AG10803 (cell line): Measurements from ENCODE around the gene LRRIQ1.
A peak's percentile ranks its signal among the peaks of the same experiment; 100 is the strongest.

Experiments used
- DNase-seq: peaks from one replicate; pipeline ENCODE4 v3.0.0; 2010; ENCODE audit warnings: low read depth
- H3K4me3 ChIP-seq: 2 replicates; pipeline ENCODE4 v1.5.1; 2011; ENCODE audit warnings: mild to moderate bottlenecking, low read length, control low read depth
- TF ChIP-seq, protein P1 (sequence below): conservative IDR thresholded peaks from 2 replicates; pipeline ENCODE4 v1.5.1; 2011; ENCODE audit warnings: mild to moderate bottlenecking, low read length, control low read depth, inconsistent platforms

The LRRIQ1 gene

DNA sequence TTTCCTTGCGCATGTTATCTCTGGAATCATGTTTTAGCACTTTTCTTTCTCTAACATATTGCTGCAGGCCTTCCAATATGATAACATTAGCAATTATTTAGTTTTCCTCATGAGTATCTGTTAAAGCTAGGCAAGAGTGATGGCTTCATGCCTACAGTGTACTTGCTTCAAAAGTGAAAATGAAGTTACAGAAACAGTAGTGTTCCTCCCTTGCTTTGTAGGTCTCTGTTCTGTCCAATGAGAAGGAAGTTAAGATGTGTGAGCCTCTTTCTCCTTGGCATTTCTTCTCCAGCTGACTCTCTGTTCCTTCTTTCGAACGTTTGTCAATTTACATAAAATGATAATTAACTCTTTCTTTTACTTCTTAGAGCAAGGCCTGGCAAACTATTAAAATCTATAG lies 22.2 kb downstream of the LRRIQ1 start:
- H3K4me3 ChIP-seq: no peak overlapping the region
- TF ChIP-seq, protein P1, sequence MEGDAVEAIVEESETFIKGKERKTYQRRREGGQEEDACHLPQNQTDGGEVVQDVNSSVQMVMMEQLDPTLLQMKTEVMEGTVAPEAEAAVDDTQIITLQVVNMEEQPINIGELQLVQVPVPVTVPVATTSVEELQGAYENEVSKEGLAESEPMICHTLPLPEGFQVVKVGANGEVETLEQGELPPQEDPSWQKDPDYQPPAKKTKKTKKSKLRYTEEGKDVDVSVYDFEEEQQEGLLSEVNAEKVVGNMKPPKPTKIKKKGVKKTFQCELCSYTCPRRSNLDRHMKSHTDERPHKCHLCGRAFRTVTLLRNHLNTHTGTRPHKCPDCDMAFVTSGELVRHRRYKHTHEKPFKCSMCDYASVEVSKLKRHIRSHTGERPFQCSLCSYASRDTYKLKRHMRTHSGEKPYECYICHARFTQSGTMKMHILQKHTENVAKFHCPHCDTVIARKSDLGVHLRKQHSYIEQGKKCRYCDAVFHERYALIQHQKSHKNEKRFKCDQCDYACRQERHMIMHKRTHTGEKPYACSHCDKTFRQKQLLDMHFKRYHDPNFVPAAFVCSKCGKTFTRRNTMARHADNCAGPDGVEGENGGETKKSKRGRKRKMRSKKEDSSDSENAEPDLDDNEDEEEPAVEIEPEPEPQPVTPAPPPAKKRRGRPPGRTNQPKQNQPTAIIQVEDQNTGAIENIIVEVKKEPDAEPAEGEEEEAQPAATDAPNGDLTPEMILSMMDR: no peak
- no peak for DNase-seq

DNA sequence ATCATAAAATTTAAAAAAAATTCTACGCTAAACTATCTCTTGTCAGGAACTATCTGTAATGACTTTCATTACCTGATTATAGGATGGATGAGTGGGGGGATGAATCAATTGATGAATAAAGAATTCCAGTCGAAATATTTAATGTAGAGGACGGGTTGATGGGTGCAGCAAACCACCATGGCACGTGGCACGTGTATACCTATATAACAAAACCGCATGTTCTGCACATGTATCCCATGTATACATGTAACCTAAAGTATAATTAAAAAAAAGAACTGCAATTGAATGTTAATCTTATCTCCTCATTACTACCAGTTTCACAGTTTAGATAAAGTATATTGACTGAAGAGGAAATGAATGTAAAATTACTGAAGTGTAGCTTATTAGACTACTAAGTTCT lies 23.4 kb downstream of the LRRIQ1 start:
- no peak for DNase-seq
- H3K4me3 ChIP-seq: no peak overlapping the region
- TF ChIP-seq, protein P1: no peak

DNA sequence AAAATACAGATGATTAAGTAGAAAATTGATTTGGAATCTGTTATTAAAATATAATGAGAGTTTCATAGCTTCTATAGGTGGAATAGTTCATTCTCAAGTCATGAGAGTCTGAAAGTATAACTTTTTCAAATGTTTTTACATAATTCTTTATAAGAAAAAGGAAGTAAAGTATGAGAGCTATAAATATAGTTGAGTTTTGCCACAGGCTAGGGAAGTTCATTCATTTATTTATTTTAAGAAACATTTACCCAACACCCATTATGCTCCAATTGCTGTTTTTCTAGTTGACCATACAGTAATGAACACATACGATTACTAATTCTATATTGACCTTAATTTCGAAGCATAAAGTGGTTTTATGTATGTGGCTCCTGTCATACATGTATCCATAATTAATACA lies 24.8 kb downstream of the LRRIQ1 start:
- DNase-seq: no peak
- TF ChIP-seq, protein P1: no peak
- H3K4me3 ChIP-seq: no peak overlapping the region

DNA sequence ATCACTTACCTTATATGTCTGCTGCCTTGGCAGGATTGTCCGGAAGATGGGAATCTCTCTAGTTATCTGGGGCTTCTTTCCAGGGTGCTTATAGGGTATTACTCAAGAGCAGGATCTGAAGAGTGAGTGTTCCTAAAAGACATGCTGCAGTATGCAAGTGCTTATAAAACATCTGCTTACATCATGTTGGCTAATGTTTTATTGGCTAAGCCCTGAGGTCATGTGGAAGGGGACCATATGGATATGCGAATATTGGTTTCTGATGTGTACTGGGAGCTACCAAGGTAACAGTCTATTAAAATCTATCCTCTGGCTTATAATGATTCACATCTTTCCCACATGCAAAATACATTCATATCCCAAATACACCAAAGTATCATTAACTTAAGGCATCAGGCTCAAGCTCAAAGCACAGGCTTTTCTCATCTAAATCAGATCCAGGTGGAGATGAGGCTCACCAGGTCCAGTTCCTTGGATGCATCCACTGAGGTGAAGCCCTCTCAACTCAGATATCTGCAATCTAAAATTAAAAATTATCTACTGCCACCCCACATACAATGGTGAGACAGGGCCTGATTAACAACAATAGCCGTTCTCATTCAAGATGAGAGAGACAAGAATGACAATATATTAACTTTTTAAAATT lies 29.8 kb downstream of the LRRIQ1 start:
- DNase-seq: peak; percentile 9
- no peak overlapping the region for H3K4me3 ChIP-seq
- TF ChIP-seq, protein P1: no peak

DNA sequence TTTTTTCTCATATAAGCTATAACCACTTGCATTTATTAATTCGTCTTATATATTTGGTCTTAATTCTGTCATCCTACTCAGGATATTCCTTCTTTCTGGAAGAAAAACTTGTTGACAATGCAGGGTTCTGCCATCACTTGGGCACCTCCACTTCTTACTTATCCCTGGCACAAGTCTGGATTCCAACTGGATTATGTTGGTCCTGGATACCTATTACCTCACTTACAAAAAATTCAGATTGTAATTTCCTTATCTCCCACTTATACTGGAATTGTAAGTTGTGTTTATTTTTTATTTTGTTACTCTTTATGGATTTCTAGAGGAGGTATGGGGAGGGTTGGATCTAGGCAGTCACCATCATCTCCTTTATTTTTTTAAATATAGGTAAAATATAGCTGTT lies 36.7 kb downstream of the LRRIQ1 start:
- no peak overlapping the region for H3K4me3 ChIP-seq
- TF ChIP-seq, protein P1: no peak
- no peak for DNase-seq

DNA sequence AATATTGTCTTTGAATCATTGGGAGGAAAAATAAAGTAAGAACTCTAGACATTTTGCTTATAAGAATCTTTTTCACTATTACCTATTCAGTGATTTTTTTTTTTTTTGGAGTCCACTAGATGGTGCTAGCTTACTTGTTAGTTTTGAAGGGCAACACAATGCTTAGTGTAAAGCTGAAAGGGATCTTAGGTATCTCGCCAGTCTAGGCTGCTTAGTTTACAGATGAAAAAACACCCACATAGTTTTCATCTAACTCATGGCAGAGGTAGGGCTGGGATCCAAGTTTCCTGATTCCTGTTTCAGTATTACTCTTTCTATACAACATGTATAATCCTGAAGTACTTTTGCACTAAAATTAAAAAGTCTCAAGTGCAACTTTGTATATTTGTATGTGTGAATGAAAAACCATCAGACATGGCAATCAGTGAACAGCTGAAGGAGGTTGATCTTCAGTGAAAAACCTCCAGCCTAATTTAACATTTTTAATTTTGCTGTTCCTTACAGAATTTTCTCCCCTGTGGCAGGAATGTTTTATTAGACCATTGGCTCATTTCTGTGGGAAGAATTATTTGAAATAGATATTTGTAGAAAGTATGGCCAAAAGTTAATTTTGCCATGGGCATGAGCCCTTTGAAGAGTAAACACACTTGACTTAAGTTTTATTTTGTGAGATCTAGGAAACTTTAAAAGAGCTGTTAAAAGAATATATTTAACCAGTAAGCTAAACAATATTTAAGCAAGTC lies 40.7 kb downstream of the LRRIQ1 start:
- H3K4me3 ChIP-seq: no peak overlapping the region
- peak; percentile 86 for DNase-seq
- TF ChIP-seq, protein P1: peak; percentile 71

DNA sequence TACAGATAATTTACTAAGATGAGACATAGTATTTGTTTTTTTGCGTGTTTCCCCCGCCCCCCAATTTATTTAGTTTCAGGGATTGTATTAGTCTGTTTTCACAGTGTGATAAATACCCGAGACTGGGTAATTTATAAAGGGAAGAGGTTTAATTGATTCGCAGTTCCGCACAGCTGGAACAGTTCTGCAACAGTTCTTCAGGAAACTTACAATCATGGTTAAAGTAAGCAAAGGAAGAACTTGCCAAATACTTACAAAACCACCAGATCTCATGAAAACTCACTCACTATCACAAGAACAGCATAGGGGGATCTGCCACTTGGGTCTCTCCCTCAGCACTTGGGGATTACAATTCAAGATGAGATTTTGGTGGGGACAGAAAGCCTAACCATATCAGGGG lies 48.9 kb downstream of the LRRIQ1 start:
- TF ChIP-seq, protein P1: no peak
- no peak for DNase-seq
- H3K4me3 ChIP-seq: no peak overlapping the region
